ENCODE measurements around the gene INMT.
A peak's percentile ranks its signal among the peaks of the same experiment; 100 is the strongest.

The INMT gene

DNA sequence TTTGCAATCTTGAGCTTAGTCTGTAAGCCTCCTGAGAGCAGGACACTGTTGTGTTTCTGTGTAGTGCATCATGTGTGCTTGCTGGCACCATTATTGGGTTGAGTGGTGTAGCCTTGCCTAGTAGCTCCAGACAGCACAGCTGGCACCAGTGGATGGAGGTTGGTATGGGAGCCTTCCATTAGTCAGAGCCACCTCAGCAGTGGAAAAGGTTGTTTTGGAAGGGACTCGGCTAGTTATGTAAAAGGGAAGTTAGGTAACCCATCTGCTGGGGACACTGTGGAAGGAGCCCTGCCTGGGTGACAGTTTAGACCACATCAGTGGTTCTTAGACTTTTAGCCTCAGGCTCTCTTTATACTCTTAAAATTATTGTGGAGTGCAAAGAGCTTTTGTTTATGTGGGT, 35.6 kb downstream of the INMT start:
- no peak for DNase-seq (ENCODE audit: low read depth)
- TF ChIP-seq, protein P1, sequence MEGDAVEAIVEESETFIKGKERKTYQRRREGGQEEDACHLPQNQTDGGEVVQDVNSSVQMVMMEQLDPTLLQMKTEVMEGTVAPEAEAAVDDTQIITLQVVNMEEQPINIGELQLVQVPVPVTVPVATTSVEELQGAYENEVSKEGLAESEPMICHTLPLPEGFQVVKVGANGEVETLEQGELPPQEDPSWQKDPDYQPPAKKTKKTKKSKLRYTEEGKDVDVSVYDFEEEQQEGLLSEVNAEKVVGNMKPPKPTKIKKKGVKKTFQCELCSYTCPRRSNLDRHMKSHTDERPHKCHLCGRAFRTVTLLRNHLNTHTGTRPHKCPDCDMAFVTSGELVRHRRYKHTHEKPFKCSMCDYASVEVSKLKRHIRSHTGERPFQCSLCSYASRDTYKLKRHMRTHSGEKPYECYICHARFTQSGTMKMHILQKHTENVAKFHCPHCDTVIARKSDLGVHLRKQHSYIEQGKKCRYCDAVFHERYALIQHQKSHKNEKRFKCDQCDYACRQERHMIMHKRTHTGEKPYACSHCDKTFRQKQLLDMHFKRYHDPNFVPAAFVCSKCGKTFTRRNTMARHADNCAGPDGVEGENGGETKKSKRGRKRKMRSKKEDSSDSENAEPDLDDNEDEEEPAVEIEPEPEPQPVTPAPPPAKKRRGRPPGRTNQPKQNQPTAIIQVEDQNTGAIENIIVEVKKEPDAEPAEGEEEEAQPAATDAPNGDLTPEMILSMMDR (conservative IDR thresholded peaks at IDR 0.05; ENCODE audit: control insufficient read depth, insufficient read depth, low read depth, low read length) = no peak
- H3K4me3 ChIP-seq (ENCODE audit: control insufficient read depth, low read depth, low read length) = no peak overlapping the region

DNA sequence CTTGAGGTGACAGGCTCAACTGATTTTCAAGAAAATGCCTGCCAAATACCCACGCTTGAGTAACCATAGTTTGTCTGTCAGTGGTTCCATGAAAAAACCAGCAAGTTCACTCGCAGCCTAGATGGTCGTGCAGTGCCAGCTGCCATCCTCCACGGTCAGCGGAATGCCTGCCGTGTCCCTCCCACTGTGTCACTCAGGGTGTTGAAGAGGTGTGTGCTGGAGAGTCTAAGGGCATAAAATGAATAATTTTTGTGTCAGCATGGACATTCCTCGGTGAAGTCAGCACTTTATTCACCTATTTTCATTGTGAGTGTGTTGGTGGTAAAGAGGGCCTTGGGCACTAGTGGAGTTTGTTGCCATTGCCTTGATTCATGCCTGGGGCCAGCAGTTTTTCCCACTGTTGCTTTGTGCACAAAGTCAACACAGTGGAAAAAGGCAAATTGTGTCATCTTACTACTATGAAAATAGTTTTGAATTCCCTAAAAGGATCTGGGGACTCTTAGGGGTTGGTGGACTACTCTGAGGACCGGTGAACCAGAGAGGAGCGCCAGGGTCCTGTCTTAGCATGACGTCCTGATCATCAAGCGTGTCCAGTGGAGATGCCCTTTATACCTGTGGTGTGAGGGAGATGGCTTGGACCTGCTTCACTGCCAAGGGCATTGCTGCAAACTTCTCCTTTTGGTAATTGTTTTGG, 36.9 kb downstream of the INMT start:
- TF ChIP-seq, protein P1 (conservative IDR thresholded peaks at IDR 0.05; ENCODE audit: control insufficient read depth, insufficient read depth, low read depth, low read length) = no peak
- H3K4me3 ChIP-seq (ENCODE audit: control insufficient read depth, low read depth, low read length) = no peak overlapping the region
- no peak for DNase-seq (ENCODE audit: low read depth)

DNA sequence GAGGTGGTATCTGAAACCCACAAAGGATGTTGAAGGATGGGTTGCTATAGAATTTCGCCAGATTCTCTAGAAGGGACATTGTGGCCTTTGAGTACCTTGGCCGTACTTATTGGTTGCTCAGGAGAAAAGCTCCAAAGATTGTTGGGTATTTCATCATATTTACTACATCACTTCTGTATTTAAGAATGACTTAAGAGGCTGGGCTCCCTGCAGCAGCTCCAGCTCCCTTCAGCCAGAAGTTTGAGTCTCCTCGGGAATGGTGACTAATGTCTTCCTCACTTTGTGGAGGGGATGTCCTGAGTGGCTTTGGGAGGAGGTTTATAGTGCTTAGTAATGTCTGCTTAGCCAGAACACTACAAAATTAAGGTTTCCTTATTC, 37.4 kb downstream of the INMT start:
- no peak overlapping the region for H3K4me3 ChIP-seq (ENCODE audit: control insufficient read depth, low read depth, low read length)
- peak; percentile 92 for DNase-seq (ENCODE audit: low read depth)
- TF ChIP-seq, protein P1 (conservative IDR thresholded peaks at IDR 0.05; ENCODE audit: control insufficient read depth, insufficient read depth, low read depth, low read length) = no peak

DNA sequence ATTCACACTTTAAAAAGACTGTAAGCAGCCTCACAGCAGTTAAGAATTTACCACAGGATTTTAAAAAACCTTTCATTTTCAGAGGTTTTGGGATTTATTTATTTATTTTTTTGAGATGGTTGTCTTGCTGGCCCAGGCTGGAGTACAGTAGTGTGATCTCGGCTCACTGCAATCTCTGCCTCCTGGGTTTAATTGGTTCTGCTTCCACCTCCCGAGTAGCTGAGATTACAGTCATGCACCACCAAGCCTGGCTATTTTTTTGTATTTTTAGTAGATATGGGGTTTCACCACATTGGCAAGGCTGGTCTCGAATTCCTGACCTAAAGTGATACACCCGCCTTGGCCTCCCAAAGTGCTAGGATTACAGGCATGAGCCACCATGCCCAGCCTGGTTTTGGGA, 38.4 kb downstream of the INMT start:
- no peak overlapping the region for H3K4me3 ChIP-seq (ENCODE audit: control insufficient read depth, low read depth, low read length)
- DNase-seq (ENCODE audit: low read depth) = no peak
- TF ChIP-seq, protein P1 (conservative IDR thresholded peaks at IDR 0.05; ENCODE audit: control insufficient read depth, insufficient read depth, low read depth, low read length) = no peak

DNA sequence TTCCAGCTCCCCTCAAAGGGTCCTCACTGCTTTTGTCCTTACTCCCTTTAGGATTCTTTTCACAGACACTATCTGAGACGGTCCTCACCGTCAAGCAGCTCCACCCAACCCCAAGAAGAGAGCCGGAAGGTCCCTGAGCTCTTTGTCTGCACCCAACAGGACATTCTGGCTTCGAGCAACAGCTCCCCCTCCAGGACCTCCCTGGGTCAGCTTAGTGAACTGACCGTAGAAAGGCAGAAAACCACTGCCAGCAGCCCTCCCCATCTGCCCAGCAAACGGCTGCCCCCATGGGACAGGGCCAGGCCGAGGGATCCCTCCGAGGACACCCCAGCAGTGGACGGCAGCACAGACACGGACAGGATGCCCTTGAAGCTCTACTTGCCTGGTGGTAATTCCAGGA, 39.2 kb downstream of the INMT start:
- no peak for DNase-seq (ENCODE audit: low read depth)
- H3K4me3 ChIP-seq (ENCODE audit: control insufficient read depth, low read depth, low read length) = no peak overlapping the region
- TF ChIP-seq, protein P1 (conservative IDR thresholded peaks at IDR 0.05; ENCODE audit: control insufficient read depth, insufficient read depth, low read depth, low read length) = no peak

DNA sequence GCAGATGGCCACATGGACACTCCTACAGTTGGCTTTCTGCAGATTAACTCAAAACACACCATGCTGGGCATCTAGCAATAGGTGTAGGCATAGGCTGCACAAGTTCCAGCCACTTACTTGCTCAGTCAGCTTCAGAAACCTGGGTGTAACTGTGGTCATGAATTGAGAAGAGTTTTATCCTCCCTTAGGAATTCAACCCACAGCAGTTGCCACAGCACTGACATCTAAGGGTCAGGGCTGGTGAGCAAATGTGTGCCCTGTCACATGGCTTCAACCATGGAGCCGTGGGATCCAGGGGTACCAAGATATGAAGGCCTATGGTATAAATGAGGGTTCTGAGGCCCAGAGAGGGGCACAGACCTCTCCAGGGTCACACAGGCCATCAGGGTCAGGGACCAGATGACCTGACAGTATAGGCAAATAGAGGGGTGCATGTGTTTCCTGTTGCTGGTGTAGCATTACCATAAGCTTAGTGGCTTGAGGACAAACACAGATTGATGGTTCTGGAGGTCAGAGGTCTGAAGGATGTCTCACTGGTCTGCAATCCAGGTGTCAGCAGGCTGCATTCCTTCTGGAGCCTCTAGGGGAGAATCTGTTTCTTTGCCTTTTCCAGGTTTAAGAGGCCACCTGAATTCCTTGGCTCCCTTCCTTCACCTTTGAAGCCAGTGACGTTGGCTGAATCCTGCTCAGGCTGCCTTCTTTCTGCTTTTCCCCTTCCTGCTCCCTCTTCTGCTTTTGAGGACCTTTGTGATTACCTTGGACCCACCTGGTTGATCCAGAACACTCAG, 43.4 kb downstream of the INMT start:
- TF ChIP-seq, protein P1 (conservative IDR thresholded peaks at IDR 0.05; ENCODE audit: control insufficient read depth, insufficient read depth, low read depth, low read length) = no peak
- DNase-seq (ENCODE audit: low read depth) = no peak
- H3K4me3 ChIP-seq (ENCODE audit: control insufficient read depth, low read depth, low read length) = no peak overlapping the region

All from fibroblast of mammary gland (primary cell).